ENCODE results near the gene SMARCD3.
A peak's percentile ranks its signal among the peaks of the same experiment; 100 is the strongest.

SMARCD3 gene

GRCh38 chr7:151244841-151245346 lies 3.6 kb downstream of the SMARCD3 start:
- no peak for DNase-seq (ENCODE audit: extremely low read depth, low read depth)
- no peak for TF ChIP-seq CTCF (IDR thresholded peaks at IDR 0.05; ENCODE audit: low read depth, low read length, missing control alignments)
- H3K4me3 ChIP-seq (replicated peaks; ENCODE audit: low read depth, low read length) = peak overlapping the region; percentile 20

GRCh38 chr7:151244196-151244840 lies 4.2 kb downstream of the SMARCD3 start:
- DNase-seq (ENCODE audit: extremely low read depth, low read depth) = no peak
- TF ChIP-seq CTCF (IDR thresholded peaks at IDR 0.05; ENCODE audit: low read depth, low read length, missing control alignments) = peak; percentile 93
- no peak overlapping the region for H3K4me3 ChIP-seq (replicated peaks; ENCODE audit: low read depth, low read length)

GRCh38 chr7:151243408-151244195 lies 4.9 kb downstream of the SMARCD3 start:
- TF ChIP-seq CTCF (IDR thresholded peaks at IDR 0.05; ENCODE audit: low read depth, low read length, missing control alignments) = no peak
- no peak overlapping the region for H3K4me3 ChIP-seq (replicated peaks; ENCODE audit: low read depth, low read length)
- DNase-seq (ENCODE audit: extremely low read depth, low read depth) = no peak

GRCh38 chr7:151243045-151243349 lies 5.5 kb downstream of the SMARCD3 start:
- no peak overlapping the region for H3K4me3 ChIP-seq (replicated peaks; ENCODE audit: low read depth, low read length)
- DNase-seq (ENCODE audit: extremely low read depth, low read depth) = no peak
- no peak for TF ChIP-seq CTCF (IDR thresholded peaks at IDR 0.05; ENCODE audit: low read depth, low read length, missing control alignments)

- no peak for TF ChIP-seq CTCF (IDR thresholded peaks at IDR 0.05; ENCODE audit: low read depth, low read length, missing control alignments)
- no peak for DNase-seq (ENCODE audit: extremely low read depth, low read depth)
- no peak overlapping the region for H3K4me3 ChIP-seq (replicated peaks; ENCODE audit: low read depth, low read length)
Measured at GRCh38 chr7:151242159-151243044, 6.1 kb downstream of the SMARCD3 start.

GRCh38 chr7:151241755-151242096 lies 6.8 kb downstream of the SMARCD3 start:
- DNase-seq (ENCODE audit: extremely low read depth, low read depth) = no peak
- no peak overlapping the region for H3K4me3 ChIP-seq (replicated peaks; ENCODE audit: low read depth, low read length)
- TF ChIP-seq CTCF (IDR thresholded peaks at IDR 0.05; ENCODE audit: low read depth, low read length, missing control alignments) = no peak

All from HFF-Myc (cell line).